ENCODE results near the gene TREML2.

GRCh38 chr6:41190791-41191190 lies 10.2 kb downstream of the TREML2 start:
- TF ChIP-seq, protein P1, sequence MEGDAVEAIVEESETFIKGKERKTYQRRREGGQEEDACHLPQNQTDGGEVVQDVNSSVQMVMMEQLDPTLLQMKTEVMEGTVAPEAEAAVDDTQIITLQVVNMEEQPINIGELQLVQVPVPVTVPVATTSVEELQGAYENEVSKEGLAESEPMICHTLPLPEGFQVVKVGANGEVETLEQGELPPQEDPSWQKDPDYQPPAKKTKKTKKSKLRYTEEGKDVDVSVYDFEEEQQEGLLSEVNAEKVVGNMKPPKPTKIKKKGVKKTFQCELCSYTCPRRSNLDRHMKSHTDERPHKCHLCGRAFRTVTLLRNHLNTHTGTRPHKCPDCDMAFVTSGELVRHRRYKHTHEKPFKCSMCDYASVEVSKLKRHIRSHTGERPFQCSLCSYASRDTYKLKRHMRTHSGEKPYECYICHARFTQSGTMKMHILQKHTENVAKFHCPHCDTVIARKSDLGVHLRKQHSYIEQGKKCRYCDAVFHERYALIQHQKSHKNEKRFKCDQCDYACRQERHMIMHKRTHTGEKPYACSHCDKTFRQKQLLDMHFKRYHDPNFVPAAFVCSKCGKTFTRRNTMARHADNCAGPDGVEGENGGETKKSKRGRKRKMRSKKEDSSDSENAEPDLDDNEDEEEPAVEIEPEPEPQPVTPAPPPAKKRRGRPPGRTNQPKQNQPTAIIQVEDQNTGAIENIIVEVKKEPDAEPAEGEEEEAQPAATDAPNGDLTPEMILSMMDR (conservative IDR thresholded peaks at IDR 0.05; ENCODE audit: low read depth, low read length): no peak
- TF ChIP-seq EZH2phosphoT487 (IDR thresholded peaks at IDR 0.05; ENCODE audit: borderline replicate concordance, low read length) (no peak), EZH2 (IDR thresholded peaks at IDR 0.05; ENCODE audit: low read length, unreplicated experiment) (no peak)

All from PC-3 (cell line).